Suprapubic skin (tissue), 3 donors: ENCODE results near the gene CEP76.

Source experiments
- POLR2AphosphoS5 ChIP-seq, 3 donors: sonication (generic); formaldehyde crosslinking; IDR thresholded peaks; one replicate each; pipeline ENCODE4 v1.6.1; 2017; ENCODE audit warnings: antibody characterized with exemption in 3 of 3
- TF ChIP-seq, protein P1 (sequence below), 2 donors: fragments of 200-600 bp in 1 of 2; fragments of 450-650 bp in 1 of 2; sonication (generic) in 1 of 2; IDR thresholded peaks; one replicate each; pipeline ENCODE4 v1.5.1; 2016 to 2019; ENCODE audit warnings: antibody characterized with exemption in 2 of 2, mild to moderate bottlenecking in 1 of 2, moderate library complexity in 1 of 2

DNA sequence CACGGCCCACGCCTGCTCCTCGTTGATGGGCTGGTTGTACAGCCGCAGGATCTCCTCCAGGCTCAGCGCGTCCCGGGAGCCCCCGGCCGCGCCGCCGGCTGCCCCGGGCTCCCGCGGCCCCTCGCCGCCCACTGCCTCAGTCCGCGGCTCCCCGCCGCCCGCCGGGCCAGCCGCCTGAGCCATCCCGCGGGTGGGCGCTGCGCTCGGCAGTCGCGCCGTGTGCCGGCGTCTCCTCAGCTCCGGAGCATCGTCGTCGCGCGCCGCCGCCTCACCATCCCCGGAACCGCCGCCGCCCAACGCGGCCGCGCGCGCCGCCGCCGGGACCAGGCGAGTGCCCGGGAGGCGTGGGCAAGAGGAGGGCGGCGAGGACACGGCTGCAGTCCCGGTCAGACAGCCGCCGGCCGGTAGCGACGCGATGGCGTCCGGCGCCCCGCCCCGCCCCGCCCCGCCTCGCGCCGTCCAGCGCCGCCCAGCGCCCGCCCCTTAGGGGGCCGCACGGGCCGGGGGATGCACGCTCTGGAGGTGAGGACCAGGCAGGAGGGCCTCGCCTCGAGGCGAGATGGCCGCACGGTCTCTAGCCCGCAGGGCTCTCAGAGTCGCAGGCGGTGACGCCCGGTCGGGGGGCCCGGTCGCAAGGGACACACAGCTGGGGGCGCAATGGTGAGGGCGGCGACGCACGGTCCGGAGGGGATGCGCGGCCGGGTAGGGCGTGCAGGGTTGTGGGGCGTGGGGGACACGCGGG, 44.7 kb downstream of the CEP76 start, which contains the start of gene SPIRE1:
- TF ChIP-seq POLR2AphosphoS5 (IDR thresholded peaks at IDR 0.05): no peak
- TF ChIP-seq, protein P1, sequence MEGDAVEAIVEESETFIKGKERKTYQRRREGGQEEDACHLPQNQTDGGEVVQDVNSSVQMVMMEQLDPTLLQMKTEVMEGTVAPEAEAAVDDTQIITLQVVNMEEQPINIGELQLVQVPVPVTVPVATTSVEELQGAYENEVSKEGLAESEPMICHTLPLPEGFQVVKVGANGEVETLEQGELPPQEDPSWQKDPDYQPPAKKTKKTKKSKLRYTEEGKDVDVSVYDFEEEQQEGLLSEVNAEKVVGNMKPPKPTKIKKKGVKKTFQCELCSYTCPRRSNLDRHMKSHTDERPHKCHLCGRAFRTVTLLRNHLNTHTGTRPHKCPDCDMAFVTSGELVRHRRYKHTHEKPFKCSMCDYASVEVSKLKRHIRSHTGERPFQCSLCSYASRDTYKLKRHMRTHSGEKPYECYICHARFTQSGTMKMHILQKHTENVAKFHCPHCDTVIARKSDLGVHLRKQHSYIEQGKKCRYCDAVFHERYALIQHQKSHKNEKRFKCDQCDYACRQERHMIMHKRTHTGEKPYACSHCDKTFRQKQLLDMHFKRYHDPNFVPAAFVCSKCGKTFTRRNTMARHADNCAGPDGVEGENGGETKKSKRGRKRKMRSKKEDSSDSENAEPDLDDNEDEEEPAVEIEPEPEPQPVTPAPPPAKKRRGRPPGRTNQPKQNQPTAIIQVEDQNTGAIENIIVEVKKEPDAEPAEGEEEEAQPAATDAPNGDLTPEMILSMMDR (IDR thresholded peaks at IDR 0.05): no peak
